Stimulated activated CD8-positive, alpha-beta memory T cell treated with anti-CD3 and anti-CD28 coated beads, Interleukin-12 subunit alpha, Interleukin-12 subunit beta, amount 100 ng/mL, for 24 hours (primary cell): ENCODE results near the gene PDZD2.
"Not testable (repeated sequence)": the region's sequence is repeated elsewhere in the genome, so short reads cannot be mapped to it uniquely, and the experiment has no call there.

Source experiments
- DNase-seq: peaks from one replicate; pipeline ENCODE4 v3.0.0-alpha.2; 2020; ENCODE audit errors: extremely low read depth

The PDZD2 gene

DNA sequence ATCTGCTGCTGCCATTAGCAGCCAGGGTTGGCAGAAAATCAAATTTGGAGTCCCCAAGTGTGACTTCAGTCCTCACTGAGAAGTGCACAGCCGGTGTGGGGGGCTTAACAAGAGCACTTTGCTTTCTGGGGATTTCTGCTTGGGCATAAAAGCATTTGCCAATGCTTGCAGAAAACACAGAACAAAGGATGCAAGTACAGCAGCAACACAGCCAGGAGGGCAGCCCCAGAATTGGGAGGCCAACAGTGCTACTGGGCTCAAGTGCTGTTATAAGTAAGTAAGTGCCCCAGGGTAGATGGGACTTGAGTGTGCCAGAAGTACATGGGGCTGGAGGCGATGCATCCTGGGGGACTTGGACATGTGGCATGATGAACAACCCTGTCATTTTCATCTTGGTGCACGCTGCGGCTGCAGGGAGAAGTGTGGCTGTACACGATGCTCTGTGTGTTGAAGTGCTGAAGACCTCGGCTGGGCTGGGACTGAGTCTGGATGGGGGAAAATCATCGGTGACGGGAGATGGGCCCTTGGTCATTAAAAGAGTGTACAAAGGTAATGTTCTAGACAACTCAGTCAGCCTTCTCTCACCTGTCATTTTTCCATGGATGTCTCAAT lies 461.9 kb downstream of the PDZD2 start:
- DNase-seq: no peak

DNA sequence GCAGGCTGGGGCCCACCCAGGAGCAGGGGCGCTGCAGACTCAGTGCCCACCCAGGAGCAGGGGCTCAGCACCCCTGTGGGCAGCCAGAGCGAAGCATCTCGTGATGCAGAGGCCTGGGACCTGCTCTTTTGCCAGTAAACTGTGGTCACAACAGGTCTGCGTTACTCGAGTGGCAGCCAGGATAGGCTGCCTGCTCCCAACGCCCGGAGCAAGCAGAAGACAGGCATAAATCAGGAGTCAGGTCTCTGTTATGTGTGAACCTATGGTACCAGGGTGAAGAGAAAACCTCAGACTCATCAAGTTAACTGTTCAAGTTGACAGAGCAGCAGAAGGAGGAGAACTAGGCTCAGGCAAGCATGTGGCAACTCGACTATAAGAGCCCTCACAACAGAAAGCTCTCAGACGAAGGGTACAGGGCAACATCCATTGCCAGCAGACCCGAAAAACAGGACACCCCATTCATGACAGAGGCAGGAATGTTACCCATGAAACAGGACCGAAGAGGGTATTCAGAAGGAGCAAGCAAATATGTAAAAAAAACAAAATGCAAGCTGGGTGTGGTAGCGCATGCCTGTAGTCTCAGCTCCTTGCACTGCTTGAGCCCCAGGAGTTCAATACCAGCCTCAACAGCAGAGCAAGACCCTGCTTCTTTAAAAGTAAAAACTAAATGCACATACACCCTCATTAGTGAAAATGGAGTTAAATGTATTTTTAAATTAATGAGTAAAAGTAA lies 463.5 kb downstream of the PDZD2 start:
- no peak for DNase-seq

DNA sequence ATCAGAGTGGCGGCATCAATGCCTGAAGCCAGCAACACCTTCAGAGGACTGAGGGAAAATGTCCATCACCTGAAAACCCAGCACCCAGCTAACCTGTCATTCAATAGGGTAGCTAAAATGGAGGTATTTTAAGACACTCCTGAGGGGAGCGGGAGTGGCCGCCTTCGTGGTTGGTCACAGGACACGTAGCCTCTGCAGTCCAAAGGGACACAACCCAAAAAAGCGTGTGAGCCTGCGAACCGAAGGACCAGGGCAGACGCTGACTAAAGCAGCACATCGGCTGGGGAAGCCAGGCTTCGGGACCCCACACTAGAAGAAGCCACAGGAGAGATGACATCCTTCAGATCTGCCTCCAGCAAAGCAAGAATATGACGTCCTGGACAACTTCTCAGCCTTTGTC lies 464.6 kb downstream of the PDZD2 start:
- DNase-seq: no peak

DNA sequence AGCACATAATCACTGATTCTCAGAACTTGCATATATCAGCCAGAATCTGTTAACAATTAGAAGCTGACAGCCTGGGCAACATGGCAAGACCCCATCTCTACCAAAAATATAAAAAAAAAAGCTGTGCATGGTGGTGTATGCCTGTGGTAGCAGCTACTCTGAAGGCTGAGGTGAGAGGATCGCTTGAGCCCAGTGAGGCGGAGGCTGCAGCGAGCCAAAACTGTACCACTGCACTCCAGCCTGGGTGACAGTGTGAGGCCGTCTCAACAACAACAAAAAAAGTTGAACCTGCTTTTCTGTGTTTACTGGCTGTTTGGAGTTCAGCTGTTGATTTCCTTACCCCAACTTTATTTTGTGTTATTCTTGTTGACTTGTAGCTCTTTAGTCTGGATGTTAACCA lies 468.4 kb downstream of the PDZD2 start:
- DNase-seq: no peak

DNA sequence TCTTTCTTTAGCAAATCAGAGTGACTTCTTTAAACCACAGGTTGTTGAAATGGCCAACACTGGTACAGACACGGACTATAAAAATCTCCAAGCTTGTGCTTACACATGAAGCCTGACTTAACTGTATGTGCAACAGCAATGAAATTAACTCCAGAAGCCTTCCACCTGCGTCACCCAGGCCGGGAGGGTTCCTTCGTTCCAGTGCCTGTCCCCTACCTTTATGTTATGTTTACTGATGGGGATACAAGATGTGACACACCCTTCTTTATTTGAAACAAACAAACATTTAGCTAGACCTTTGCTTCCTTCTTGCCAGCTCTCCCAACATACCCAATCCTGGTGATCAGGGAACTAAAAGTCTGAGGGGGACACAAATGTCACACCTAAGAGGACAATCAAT lies 469.2 kb downstream of the PDZD2 start:
- DNase-seq: no peak

DNA sequence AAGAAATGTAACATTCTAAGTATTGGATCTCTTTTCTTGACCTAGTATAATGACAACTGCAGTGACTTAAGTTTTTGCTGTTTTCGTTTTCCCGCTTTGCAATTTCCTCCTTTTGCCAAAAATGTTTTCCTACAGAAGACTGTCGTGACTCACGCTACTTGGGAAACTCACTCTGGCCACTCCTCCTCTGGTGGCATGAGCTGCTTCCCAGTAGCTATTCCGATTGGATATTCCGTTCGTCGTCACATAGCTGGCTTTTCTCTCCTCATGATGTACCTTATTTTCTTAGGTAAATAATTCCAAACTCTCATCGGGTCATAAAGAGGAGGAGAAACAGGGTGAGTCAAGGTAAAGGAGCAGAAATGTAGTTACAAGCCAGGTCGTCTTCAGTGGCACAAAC lies 470.3 kb downstream of the PDZD2 start:
- no peak for DNase-seq

DNA sequence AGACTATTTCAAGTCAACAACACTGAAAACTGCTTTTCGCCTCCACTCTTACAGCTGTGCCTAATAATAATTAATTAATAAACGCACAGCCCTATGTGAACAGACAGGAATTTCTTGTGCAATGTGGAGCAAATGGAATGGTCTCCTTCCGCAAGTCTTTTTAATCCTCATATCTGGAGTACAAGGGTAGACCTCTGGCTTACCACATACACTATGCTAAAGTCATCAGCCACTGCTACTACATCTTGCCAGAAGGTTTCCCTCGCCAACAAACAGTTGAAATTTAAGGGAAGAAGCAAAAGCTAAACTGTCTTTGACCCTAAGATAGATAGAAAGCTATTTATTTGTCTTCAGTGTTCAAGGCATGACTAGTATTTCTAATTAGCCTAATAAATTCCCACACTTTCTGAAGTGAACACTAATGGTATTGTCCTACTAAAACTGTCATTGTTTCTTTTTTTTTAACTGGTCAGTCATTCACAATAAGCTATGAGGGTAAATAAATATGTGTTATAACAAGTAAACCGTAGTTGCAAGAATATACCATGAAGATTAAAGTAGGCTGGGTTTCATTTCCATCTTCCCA lies 471.3 kb downstream of the PDZD2 start:
- no peak for DNase-seq

DNA sequence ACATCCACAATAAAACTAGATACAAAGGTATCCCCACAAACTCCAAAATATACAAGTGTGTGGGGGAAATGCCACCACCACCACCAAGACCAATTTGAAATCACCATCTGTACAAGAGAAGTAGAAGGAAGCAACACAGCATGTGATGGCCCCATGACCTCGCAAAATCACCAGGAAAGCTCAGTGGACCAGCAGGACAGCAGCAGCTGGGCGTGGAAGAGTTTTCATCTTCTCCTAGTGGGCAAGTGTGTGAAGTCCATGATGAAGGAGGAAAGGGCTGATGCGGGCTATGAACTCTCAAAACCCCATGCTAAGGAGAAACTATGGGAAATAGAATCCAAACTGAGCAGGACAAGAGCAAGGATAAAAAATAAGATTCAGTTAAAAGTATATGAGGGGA lies 477.1 kb downstream of the PDZD2 start:
- DNase-seq: no peak

DNA sequence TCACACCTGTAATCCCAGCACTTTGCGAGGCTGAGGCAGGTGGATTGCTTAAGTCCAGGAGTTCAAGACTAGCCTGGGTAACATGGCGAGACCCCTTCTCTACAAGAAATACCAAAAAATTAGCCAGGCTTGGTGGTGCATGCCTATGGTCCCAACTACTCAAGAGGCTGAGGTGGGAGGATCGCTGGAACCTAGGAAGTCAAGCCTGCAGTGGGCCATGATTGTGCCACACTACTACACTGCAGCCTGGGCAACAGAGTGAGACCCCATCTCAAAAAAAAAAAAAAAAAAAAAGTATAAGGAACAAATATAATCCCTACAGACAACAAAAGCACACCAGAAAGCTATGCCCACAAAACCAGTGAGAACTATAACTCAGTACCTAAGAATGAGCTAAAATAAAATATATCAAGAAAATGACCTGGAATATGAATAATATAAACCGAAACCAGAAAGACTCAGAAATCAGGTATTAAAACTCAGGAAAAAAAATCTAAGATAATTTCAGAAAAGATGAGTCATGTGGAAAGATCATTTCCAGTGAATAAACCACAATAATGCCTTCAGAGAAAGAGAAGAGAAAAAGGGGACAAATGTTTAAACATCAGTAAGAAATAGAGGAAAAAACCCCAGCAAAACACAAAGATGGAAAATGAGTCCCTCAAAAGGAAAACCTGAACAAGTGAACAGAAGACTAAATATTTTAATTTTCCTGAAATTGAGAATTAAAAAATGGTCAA lies 477.8 kb downstream of the PDZD2 start:
- DNase-seq: no peak

DNA sequence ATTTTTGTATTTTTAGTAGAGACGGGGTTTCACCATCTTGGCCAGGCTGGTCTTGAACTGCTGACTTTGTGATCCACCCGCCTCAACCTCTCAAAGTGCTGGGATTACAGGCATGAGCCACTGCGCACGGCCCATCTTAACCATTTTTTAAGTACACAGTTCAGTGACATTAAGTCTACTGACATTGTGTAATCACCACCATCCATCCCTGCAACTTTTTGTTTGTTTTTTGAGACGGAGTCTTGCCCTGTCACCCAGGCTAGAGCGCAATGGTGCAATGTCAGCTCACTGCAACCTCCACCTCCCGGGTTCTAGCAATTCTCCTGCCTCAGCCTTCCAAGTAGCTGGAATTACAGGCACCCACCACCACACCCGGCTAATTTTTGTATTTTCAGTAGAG lies 480.0 kb downstream of the PDZD2 start:
- DNase-seq: not testable (repeated sequence)

DNA sequence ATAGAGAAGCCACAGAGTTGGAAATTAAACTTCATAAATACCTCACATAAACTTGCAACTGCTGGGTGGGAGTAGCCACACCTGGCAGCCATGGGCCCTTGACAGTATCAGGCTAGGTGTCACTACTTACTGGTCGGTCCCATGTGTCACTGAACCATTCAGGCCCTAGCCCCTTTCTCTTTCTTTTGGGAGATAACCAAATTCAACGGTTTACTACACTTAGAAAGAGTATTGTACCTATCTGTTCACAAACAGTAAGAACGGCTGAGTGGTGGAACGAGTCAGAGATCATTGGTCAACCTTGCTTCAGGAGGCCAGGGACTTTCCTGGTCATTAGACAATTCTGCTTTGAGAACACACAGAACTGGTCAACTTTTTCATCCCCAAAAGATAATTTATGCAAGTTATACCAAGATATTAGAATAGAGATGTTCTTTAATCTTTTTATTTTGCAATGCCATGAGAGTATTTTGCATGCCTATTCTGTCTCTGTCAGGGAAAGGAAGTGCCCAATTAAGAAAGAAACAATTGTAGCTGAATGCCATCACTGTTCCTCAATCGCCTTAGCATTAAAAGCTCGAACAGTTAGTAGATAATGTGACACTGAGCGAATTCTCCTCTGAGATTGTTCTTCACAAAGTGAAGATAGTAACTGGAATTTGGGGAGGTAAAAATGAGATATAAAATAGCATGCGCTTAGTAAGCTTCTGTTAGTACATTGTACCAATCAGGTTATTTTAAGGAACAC lies 484.3 kb downstream of the PDZD2 start:
- no peak for DNase-seq

DNA sequence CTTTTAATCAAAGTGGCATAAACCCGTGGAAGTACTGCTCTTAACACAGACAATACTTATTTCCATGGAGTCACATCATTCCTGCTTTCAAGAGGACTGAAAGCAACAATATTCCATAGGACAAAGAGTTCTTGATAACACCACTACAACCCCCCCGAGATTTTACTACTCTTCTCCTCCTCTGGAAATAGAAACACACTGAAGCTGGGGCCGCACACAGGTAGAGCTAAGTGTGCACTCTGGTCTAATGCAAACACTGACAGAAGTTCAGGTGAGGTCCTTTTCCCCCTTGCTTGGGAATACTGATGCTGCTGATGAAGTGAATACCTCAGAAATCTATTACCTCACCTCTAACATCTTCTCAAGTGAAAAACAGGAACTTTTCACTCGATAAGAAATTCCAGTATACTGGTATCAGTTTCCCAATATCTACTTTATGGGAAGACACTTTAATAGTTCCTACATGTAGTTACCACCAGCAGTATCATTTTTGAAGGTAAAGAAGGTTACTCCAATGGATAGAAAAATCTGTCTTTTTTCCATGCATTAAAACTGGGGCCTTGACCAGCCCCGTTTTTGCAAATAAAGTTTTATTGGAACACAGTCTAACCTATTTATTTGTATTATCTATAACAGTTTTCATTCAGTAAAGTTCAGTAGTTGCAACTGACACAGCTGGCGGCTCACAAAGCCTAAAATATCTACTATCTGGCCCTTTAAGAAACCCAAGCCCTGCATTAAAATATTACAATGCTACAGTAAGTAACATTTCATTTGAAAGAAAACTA lies 485.2 kb downstream of the PDZD2 start:
- DNase-seq: no peak

DNA sequence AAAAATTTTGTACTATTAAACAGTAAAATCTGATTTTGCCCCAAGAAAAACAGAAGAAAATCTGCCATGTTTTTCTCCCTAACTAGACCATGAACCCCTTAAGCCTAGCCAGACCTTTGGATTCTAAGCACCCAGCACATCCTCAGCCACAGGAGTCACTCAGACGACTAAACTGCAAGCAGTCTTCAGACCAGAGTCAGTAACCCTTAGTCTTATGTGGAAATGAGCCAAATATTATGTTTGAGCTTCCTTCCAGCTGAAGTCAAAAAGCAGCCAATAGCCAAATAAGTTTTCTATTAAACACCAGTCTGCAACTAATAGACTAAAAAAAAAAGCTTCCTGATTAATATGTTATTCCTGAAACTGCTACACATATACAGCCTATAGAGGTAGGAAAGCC lies 487.8 kb downstream of the PDZD2 start:
- no peak for DNase-seq

DNA sequence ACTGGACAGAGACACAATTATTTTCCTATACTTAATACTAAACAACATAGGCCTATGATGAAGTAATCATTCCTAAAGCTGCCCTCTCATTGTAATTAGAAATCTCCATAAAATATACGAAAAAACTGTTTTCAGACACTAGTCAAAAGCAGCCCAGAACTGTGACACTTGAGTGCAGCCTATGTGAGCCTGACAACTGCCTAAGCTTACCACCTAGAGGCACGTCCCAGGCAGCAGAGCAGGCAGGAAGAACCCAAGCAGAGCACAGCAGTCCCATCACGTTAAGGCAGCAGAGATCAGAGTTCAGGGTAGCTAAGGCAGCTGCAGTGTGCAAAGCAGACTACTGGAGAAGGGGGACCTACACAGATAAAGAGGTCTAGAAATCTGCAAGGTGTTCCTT lies 488.8 kb downstream of the PDZD2 start:
- no peak for DNase-seq

DNA sequence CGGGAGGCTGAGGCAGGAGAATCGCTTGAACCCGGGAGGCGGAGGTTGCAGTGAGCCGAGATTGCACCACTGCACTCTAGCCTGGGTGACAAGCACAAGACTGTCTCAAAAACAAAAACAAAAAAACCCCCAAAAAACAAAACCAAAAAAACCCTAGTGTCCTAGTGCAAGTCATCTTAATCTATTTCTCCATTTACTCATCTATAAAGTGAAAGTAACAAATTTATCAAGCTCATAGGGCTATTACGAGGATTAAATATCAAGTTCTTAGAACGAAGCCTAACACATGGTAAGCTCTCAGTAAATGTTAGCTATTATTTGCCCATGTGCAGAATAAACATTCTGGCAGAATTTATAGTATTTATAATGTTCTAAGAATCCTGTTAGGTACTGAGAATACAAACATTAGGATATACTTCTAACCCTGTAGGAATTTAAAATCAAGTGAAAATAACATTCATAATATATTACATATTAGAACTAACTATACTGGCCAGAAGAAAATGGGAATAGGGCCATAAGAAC lies 490.2 kb downstream of the PDZD2 start:
- DNase-seq: no peak

DNA sequence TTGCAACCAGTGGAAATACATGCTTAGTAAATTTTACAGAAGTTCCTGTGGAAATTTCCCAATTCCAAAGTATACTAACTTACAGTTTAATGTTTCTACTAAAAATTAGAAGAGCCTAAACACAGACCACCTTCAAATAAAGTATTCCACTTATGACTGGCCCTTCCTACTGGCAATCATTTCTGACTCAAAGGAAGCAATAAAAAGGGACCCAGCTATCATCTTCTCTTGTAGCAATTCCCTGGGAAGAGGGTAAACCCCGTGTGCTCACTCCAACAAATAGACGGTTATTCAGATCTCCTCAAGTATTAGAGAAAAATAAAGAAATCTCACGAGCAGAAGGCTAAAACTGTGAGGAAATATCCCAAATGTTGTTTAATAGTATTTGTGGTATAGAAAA lies 491.9 kb downstream of the PDZD2 start:
- no peak for DNase-seq

DNA sequence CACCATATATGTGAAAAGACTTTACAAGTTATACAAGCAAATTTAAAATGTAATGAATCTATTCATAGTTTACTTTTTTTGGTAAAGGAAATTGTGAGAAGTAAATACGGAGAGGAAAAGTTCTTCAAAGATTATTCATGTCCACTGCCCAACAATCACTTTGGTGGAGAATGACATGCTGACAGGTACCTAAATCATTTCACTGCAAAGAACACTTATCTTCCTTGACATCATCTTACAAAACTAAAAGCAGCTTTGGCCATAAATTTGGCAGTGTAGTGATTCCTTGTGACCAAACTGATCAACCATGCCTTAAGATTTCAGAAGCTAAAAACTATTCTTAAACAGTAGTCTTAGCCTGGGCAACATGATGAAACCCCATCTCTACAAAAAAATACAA lies 492.7 kb downstream of the PDZD2 start:
- no peak for DNase-seq

DNA sequence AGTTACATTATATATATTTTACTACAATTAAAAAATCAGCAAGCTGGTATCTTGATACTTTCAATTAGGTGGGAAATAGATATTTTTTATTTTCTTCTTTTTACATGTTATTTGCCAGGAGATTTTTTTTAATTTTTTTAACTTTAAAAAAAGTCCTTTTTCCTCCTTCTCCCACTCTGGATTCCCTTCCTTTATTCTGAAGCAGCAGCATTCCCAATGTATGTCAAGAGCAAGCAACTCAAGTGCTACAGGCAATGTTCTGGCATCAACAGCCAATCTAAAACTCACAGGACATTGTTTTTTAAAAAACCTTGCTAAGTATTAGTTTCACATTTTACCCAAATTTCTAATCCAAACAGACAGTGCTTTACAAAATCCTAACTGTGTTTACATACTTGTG lies 493.8 kb downstream of the PDZD2 start:
- DNase-seq: no peak

DNA sequence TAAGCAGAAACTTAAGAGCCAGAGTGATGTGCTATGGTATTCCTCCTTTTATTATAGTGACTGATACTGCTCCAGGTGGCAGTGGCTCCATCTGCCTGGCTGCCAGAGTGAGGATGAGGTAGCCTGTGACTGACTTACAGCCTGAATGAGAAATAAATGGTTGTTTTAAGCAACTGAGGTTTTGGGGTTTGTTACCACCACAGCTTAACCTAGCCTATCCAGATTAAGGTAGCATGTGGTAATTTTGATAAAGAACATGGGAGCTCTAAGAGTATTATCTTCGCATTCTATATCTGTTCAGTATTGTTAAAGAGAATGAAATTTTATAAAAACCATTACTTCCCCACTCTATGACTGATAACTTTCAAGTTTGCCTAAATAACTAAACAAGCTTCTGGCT lies 496.2 kb downstream of the PDZD2 start:
- DNase-seq: no peak

DNA sequence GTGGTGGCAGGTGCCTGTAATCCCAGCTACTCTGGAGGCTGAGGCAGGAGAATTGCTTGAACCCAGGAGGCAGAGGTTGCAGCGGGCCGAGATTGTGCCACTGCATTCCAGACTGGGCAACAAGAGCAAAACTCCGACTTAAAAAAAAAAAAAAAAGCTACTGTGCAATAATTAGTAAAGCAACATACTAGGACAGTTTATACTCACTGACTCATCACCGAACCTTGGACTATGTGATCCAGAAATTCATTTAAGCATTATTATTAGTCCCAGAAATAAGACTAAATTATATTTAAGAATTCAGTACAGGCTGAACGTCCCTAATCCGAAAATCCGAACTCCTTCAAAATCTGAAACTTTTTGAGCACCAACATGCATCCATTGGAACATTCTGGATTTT lies 497.4 kb downstream of the PDZD2 start:
- DNase-seq: no peak
